Stimulated activated CD8-positive, alpha-beta memory T cell treated with anti-CD3 and anti-CD28 coated beads, Interleukin-12 subunit alpha, Interleukin-12 subunit beta, amount 100 ng/mL, for 24 hours (primary cell): Measurements from ENCODE around the gene RC3H1.
"Not testable (repeated sequence)": the region's sequence is repeated elsewhere in the genome, so short reads cannot be mapped to it uniquely, and the experiment has no call there.

Source experiments
- DNase-seq: peaks from one replicate; pipeline ENCODE4 v3.0.0-alpha.2; 2020; ENCODE audit errors: extremely low read depth

Gene RC3H1, protein sequence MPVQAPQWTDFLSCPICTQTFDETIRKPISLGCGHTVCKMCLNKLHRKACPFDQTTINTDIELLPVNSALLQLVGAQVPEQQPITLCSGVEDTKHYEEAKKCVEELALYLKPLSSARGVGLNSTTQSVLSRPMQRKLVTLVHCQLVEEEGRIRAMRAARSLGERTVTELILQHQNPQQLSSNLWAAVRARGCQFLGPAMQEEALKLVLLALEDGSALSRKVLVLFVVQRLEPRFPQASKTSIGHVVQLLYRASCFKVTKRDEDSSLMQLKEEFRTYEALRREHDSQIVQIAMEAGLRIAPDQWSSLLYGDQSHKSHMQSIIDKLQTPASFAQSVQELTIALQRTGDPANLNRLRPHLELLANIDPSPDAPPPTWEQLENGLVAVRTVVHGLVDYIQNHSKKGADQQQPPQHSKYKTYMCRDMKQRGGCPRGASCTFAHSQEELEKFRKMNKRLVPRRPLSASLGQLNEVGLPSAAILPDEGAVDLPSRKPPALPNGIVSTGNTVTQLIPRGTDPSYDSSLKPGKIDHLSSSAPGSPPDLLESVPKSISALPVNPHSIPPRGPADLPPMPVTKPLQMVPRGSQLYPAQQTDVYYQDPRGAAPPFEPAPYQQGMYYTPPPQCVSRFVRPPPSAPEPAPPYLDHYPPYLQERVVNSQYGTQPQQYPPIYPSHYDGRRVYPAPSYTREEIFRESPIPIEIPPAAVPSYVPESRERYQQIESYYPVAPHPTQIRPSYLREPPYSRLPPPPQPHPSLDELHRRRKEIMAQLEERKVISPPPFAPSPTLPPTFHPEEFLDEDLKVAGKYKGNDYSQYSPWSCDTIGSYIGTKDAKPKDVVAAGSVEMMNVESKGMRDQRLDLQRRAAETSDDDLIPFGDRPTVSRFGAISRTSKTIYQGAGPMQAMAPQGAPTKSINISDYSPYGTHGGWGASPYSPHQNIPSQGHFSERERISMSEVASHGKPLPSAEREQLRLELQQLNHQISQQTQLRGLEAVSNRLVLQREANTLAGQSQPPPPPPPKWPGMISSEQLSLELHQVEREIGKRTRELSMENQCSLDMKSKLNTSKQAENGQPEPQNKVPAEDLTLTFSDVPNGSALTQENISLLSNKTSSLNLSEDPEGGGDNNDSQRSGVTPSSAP

DNA sequence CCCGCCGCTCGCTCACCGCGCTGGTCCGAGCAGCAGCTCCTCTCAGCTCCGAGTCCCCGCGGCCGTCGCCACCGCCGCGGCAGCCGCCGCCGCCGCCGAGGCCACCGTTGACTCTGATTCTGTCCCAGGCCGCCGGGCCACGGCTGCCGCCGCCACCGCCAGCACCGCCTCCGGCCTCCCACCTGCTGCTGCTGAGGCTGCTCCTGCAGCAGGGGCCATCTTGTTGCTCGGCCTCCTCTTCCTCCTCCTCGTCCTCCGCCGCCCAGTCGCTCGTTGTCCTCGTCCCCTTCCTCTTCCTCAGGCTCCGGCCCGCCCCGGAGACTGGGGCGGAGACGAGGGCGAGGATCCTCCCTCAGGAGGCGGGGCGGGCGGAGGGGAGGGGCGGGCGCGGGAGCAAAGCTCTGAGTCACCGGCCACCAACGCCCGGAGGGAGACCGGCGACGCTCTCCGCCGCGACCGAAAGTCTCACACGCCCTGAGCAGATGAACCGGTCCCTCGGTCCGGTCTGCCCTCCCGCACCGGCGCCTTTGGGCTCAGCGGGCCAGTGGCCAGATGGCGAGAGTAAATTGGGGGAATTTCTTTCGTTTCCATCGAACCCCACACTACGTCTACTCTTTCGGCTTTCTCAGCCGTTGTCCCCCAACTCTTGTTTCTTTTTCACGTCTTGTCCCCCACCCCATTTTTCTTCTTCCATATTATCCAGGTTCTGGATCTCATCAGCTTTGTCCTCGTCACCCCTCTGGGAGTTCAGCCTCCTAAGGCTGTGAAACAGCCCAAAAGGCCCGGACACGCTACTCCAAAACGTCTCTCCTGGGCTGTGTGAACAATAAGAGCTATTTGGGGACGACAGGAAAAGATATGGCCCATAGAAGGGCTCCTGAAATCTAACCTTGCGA lies at the start of gene RC3H1:
Gene RC3H1 (minus strand): TSS at position 278 of the 896 bp plus-strand sequence. CDS start 29,372 bp downstream, outside the sequence.
- DNase-seq: peak; percentile 68

GRCh38 chr1:174070614-174071013 lies 48.5 kb upstream of the RC3H1 start:
- DNase-seq: no peak

DNA sequence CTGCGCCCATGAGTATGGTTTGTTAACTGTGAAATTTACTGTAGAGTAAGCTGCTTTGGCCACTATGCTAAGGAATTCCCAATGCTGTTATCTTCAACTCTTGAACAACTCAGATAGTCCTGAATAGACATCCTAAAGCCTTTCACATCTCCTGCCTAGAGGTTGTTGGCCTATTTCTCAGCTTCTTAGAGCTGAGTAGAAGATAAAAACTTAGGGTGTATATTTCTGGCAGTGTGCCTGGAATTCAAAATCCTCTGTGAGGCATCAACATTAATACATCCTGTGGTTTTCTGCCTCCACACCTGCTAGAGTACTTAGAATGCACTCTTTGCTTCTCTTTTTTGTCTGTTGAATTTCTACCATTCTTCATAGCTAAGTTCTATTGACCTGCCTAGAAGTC lies 45.8 kb upstream of the RC3H1 start:
- no peak for DNase-seq

- no peak for DNase-seq
Measured at GRCh38 chr1:174060090-174060489, 37.9 kb upstream of the RC3H1 start.

GRCh38 chr1:174058624-174059023 lies 36.5 kb upstream of the RC3H1 start:
- DNase-seq: no peak

DNA sequence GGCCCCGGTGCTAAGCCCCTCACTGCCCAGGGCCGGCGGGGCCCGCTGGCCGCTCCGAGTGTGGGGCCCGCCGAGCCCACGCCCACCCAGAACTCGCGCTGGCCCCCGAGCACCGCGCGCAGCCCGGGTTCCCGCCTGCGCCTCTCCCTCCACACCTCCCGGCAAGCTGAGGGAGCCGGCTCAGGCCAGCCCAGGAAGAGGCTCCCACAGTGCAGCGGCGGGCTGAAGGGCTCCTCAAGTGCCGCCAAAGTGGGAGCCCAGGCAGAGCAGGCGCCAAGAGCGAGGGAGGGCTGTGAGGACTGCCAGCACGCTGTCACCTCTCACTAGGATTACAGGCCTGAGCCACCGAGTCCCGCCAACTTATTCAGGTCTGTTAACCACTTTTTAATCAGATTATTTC lies 34.5 kb upstream of the RC3H1 start:
- not testable (repeated sequence) for DNase-seq

GRCh38 chr1:174055797-174056196 lies 33.6 kb upstream of the RC3H1 start:
- DNase-seq: not testable (repeated sequence)

GRCh38 chr1:174053826-174054225 lies 31.7 kb upstream of the RC3H1 start:
- no peak for DNase-seq

- no peak for DNase-seq
Measured at GRCh38 chr1:174052621-174053020, 30.5 kb upstream of the RC3H1 start.

- DNase-seq: no peak
Measured at GRCh38 chr1:174051956-174052355, 29.8 kb upstream of the RC3H1 start.

DNA sequence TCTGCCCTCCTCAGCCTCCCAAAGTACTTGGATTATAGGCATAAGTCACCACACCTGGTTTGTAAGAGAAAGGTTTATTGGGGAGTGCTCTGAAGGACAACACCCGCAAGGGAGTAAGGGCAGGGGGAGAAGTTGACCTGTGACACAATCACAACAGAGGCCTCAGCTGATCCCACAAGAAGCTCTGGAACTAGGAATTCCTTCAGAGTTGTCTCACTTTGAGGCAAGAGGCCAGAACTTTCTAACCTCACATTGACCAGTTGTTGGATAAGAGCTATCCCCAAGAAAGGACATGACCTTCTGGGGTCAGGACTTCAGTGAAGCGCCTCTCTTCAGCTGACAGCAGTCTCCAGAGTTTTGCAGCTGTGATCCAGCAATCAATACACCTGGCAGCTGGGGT lies 27.4 kb upstream of the RC3H1 start:
- no peak for DNase-seq

DNA sequence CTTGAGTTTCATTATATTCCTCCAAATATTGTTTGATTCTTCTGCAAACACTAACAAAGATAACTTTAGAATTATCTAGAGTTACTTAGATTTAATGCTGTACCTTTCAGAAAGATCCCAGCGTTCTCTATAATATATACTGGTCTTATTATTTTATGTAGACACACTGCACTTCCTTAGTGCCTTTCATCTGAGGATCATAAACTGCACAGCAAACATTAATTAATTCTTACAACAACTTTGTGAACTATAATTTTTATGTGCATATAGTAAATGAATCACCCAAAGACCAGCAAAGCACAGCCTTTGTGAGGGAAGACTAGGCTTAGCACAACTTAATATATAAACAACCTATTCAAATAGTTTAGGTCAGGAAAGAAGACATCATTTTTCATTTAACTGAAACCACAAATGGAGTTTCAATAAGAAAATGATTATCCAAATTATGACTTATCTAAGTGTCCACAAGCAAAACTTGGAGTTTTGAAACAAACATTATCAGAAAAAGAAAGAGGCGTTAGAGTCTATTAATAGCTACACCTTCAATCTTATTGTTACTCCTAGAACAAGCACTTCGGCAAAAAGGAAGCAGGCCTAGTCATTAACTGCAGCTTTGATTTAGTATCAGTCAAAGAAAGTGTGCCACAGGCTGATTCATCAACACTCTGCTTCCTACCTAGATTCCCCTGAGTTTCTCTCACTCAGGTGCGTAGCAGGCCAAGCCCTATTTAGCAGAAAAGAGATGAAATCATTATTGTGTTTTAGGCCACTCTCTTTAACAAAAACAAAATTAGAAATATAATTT lies 22.5 kb upstream of the RC3H1 start:
- no peak for DNase-seq

DNA sequence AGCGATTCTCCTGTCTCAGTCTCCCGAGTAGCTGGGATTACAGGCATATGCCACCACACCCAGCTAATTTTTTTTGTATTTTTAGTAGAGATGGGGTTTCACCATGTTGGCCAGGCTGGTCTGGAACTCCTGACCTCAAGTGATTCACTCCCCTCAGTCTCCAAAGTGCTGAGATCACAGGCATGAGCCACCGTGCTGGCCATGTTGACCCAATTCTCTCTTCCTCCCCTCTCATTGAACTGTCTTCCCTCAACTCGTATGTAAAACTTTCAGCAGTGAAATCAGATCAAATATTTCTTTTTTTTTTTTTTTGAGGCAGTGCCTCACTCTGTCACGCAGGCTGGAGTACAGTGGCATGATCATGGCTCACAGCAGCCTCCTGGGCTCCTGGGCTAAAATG lies 20.4 kb upstream of the RC3H1 start:
- DNase-seq: not testable (repeated sequence)

DNA sequence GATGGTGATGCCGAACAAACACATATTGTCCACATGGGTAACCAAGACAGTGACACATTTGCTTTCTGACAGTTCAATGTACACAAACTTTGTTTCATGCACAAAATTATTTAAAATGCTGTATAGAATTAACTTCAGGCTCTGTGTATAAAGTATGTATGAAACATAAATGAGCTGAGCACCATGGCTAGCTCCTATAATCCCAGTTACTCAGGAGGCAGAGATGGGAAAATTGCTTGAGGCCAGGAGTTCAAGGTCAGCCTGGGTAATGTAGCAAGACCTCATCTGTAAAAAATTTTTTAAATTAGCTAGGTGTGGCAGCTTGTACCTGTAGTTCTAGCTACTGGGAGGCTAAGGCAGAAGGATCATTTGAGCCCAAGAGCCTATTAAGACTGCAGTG lies 19.2 kb upstream of the RC3H1 start:
- DNase-seq: no peak

- no peak for DNase-seq
Measured at GRCh38 chr1:174040387-174040786, 18.2 kb upstream of the RC3H1 start.

DNA sequence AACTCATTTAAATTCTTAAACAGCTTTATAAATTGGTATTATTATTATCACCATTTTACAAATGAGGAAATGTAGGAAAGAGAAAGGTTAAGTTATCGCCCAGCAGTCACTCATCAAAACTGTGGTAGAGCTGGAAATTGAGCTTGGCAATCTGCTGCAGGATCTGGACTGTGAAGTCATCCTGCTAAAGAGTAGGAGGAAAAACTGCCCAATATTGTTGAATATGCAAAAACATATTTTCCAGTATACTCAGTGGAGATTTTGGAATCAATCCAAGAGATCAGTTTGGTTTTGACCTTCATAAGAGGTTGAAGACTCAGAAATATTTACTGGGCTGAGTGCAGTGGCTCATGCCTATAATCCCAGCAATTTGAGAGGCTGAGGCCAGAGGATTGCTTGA lies 16.9 kb upstream of the RC3H1 start:
- no peak for DNase-seq

GRCh38 chr1:174036798-174037197 lies 14.6 kb upstream of the RC3H1 start:
- DNase-seq: no peak

DNA sequence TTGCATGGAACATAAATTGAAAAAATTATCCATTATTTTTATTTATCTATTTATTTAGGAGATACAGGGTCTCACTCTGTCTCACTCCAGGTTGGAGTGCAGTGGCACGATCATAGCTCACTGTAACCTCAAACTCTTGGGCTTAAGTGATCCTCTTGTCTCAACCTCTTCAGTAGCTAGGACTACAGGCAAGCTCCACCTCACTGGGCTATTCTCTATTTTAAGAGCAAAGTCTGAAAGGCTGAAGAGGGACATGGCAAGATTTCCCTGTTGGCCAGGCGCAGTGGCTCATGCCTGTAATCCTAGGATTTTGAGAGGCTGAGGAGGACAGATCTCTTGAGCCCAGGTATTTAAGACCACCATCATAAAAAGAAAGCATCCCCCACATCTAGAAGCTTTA lies 14.0 kb upstream of the RC3H1 start:
- DNase-seq: no peak

- DNase-seq: no peak
Measured at GRCh38 chr1:174032671-174033222, 10.6 kb upstream of the RC3H1 start.

GRCh38 chr1:174031099-174031498 lies 8.9 kb upstream of the RC3H1 start:
- DNase-seq: no peak
